Suprapubic skin (tissue), 3 donors: ENCODE measurements around the gene ANKFN1.

ENCODE experiments used
- CTCF ChIP-seq, 2 donors: fragments of 200-600 bp in 1 of 2; fragments of 450-650 bp in 1 of 2; sonication (generic) in 1 of 2; IDR thresholded peaks; one replicate each; pipeline ENCODE4 v1.5.1; 2016 to 2019; ENCODE audit warnings: antibody characterized with exemption in 2 of 2, mild to moderate bottlenecking in 1 of 2, moderate library complexity in 1 of 2
- POLR2A ChIP-seq, 2 donors: fragments of 450-650 bp; IDR thresholded peaks; one replicate each; pipeline ENCODE4 v1.6.1; 2017; ENCODE audit warnings: antibody characterized with exemption in 2 of 2, mild to moderate bottlenecking in 2 of 2, moderate library complexity in 2 of 2

DNA sequence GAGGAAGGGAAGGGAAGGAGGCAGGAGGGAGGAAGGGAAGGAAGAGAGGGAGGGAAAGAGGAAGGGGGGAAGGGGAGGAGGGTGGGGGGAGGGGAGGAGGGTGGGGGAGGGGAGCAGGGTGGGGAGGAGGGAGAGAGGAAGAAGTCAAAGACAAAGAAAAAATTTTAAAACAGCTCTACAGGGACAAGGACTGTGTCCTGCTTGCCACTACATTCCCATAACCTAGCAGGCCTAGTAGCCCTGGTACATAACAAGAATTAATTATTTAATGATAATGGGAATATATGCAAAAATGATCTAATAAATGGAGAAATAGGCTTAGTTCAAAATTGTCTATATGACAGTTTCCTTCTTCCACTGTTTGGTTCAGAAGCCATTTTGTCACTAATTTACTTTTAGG, 392.7 kb downstream of the ANKFN1 start:
- TF ChIP-seq CTCF (IDR thresholded peaks at IDR 0.05) (no peak), POLR2A (IDR thresholded peaks at IDR 0.05) (no peak)
